Measurements from ENCODE around the gene STKLD1.

Gene STKLD1

DNA sequence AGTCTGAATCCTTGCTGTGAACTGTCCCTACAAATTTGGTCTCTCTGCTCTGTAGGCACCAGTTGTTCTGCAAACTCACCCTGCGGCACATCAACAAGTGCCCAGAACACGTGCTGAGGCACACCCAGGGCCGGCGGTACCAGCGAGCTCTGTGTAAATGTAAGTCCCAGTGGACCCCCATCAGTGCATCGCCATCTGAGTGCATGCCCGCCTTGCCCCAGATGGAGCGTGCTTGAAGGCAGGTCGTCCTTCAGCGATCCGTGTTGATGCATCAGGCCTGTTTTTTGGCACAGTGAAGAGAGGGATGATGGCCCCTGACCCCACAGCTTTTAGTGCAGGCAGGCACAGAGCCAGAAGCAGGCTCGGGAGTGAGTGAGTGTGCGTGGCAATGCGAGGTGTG, 18.5 kb upstream of the STKLD1 start:
- no peaks in the 10 kb centered on the region for H3K9me3 ChIP-seq (ENCODE audit: insufficient read depth, low read depth, low read length)
- H3K4me3 ChIP-seq (ENCODE audit: low read length, poor library complexity, severe bottlenecking) = peak overlapping the region; percentile 94
- peaks cover 35% of the 10 kb centered on the region; the same call in 1 of the 2 replicates for H3K36me3 ChIP-seq (ENCODE audit: insufficient read depth, low read length)
- peaks cover 49% of the 10 kb centered on the region for H3K79me2 ChIP-seq (ENCODE audit: insufficient read depth, low read length)
- peaks cover 20% of the 10 kb centered on the region for H4K20me1 ChIP-seq (ENCODE audit: insufficient read depth, low read length, poor library complexity, severe bottlenecking)
- H3K9me2 ChIP-seq (replicated peaks; ENCODE audit: low read depth, low read length) = no peaks in the 10 kb centered on the region
- TF ChIP-seq EZH2phosphoT487 (IDR thresholded peaks at IDR 0.05; ENCODE audit: borderline replicate concordance) = no peak
- TF ChIP-seq, protein P1, sequence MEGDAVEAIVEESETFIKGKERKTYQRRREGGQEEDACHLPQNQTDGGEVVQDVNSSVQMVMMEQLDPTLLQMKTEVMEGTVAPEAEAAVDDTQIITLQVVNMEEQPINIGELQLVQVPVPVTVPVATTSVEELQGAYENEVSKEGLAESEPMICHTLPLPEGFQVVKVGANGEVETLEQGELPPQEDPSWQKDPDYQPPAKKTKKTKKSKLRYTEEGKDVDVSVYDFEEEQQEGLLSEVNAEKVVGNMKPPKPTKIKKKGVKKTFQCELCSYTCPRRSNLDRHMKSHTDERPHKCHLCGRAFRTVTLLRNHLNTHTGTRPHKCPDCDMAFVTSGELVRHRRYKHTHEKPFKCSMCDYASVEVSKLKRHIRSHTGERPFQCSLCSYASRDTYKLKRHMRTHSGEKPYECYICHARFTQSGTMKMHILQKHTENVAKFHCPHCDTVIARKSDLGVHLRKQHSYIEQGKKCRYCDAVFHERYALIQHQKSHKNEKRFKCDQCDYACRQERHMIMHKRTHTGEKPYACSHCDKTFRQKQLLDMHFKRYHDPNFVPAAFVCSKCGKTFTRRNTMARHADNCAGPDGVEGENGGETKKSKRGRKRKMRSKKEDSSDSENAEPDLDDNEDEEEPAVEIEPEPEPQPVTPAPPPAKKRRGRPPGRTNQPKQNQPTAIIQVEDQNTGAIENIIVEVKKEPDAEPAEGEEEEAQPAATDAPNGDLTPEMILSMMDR (conservative IDR thresholded peaks at IDR 0.05; ENCODE audit: low read length) = no peak
- H3K4me2 ChIP-seq (ENCODE audit: low read depth, low read length, poor library complexity, severe bottlenecking) = peak overlapping the region; percentile 85
- H3K4me1 ChIP-seq (ENCODE audit: insufficient read depth, low read length, poor library complexity, severe bottlenecking) = peaks cover 8% of the 10 kb centered on the region
- H2AFZ ChIP-seq (ENCODE audit: low read length) = no peak overlapping the region
- H3K27me3 ChIP-seq (ENCODE audit: insufficient read depth, low read length, poor library complexity, severe bottlenecking) = no peaks in the 10 kb centered on the region
- peak overlapping the region; percentile 80 for H3K9ac ChIP-seq (ENCODE audit: low read depth, low read length, poor library complexity, severe bottlenecking)
- H3F3A ChIP-seq (ENCODE audit: low read depth) = no peaks in the 10 kb centered on the region

DNA sequence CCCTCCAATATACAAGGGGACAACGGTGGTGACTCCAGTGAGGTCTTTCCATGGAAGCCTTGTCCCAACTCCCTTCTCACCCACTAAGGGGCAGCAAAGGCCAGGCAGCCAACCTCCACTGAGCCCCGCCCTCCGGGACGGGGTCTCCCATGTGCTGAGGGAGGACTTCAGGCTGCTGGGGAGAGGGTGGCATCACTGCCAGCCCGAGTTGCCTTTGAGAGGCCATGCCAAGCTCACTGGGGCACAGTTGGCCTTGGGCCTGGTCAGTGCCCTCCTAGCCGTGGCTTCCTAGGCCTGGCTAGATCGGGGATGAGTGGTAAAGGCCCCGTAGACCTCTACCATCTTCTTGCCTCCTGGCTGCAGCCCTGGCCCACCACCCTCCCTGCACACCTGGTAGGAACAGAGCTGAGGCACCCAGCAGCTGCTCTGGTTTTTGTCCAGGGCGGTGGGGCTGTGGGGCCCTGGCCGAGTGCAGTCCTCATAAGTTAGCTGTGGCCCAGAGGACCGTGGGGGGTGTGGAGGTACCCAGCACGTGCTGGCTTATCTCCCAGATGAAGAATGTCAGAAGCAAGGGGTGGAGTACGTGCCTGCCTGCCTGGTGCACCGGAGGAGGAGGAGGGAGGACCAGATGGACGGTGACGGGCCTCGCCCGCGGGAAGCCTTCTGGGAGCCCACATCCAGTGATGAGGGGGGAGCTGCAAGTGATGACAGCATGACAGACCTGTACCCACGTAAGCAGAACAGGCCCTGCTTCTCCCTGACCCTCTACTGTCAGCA, 16.6 kb upstream of the STKLD1 start:
- H2AFZ ChIP-seq (ENCODE audit: low read length) = no peak overlapping the region
- H3K4me3 ChIP-seq (ENCODE audit: low read length, poor library complexity, severe bottlenecking) = no peak overlapping the region
- H3K9me3 ChIP-seq (ENCODE audit: insufficient read depth, low read depth, low read length) = no peaks in the 10 kb centered on the region
- H4K20me1 ChIP-seq (ENCODE audit: insufficient read depth, low read length, poor library complexity, severe bottlenecking) = peaks cover 30% of the 10 kb centered on the region
- H3K9ac ChIP-seq (ENCODE audit: low read depth, low read length, poor library complexity, severe bottlenecking) = no peak overlapping the region
- no peaks in the 10 kb centered on the region for H3F3A ChIP-seq (ENCODE audit: low read depth)
- H3K4me1 ChIP-seq (ENCODE audit: insufficient read depth, low read length, poor library complexity, severe bottlenecking) = peaks cover 8% of the 10 kb centered on the region
- H3K79me2 ChIP-seq (ENCODE audit: insufficient read depth, low read length) = peaks cover 54% of the 10 kb centered on the region
- H3K9me2 ChIP-seq (replicated peaks; ENCODE audit: low read depth, low read length) = no peaks in the 10 kb centered on the region
- H3K4me2 ChIP-seq (ENCODE audit: low read depth, low read length, poor library complexity, severe bottlenecking) = no peak overlapping the region
- no peaks in the 10 kb centered on the region for H3K27me3 ChIP-seq (ENCODE audit: insufficient read depth, low read length, poor library complexity, severe bottlenecking)
- peaks cover 50% of the 10 kb centered on the region; the same call in 1 of the 2 replicates for H3K36me3 ChIP-seq (ENCODE audit: insufficient read depth, low read length)
- no peak for TF ChIP-seq EZH2phosphoT487 (IDR thresholded peaks at IDR 0.05; ENCODE audit: borderline replicate concordance)
- TF ChIP-seq, protein P1 (conservative IDR thresholded peaks at IDR 0.05; ENCODE audit: low read length) = peak; percentile 63

DNA sequence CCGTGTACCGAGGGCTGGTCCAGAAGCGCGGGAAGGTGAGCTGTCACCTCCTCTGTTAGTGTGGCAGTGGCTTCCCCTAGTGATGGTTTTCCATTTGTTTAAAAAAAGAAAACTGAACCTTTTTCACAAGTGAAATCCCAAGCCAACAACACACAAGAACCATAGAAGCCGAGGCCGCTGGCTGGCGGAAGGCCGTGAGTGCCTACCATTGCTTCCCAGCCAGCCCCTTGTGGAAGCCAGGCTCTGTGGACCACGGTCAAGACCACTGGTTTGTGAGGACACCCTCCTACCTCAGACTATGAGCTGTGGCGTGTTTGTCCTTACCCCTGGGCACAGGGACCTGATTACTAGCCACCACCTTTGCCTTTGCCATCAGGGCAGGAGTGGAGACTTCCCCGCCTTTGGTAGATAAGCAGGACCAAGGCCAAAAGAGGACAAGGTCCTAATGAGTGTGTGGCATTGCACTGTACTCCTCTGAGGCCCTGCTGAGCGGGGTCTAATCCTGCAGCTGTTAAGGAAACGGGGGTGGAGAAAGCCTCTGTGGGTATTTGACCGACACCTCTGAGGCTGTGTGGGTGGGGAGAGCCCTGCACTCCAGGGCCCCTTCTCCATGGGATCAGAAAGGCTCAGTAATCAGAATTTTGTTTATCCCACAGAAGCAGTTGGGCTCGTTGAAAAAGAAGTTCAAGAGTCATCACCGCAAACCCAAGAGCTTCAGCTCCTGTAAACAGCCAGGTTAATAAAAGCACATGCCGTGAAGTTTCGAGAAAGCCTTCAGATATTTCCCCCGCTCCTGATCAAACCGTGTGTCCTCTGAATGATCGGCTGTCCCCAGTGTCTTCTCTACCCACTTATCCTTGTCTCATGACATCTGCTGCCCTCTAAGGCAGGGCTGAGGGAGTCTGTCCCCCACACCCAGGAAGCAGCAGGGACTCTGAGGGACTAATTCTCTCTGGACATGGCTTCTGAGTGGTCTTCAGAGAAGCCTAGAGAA, 15.5 kb upstream of the STKLD1 start:
- Histone ChIP-seq H3K9me3 (ENCODE audit: insufficient read depth, low read depth, low read length) (no peaks in the 10 kb centered on the region), H3K79me2 (ENCODE audit: insufficient read depth, low read length) (peaks cover 54% of the 10 kb centered on the region), H3F3A (ENCODE audit: low read depth) (no peaks in the 10 kb centered on the region), H3K4me3 (ENCODE audit: low read length, poor library complexity, severe bottlenecking) (no peak overlapping the region), H3K27me3 (ENCODE audit: insufficient read depth, low read length, poor library complexity, severe bottlenecking) (no peaks in the 10 kb centered on the region), H3K9me2 (replicated peaks; ENCODE audit: low read depth, low read length) (no peaks in the 10 kb centered on the region), H3K36me3 (ENCODE audit: insufficient read depth, low read length) (peaks cover 61% of the 10 kb centered on the region; the same call in 1 of the 2 replicates), H2AFZ (ENCODE audit: low read length) (no peak overlapping the region), H3K9ac (ENCODE audit: low read depth, low read length, poor library complexity, severe bottlenecking) (no peak overlapping the region), H3K4me1 (ENCODE audit: insufficient read depth, low read length, poor library complexity, severe bottlenecking) (peaks cover 6% of the 10 kb centered on the region), H3K4me2 (ENCODE audit: low read depth, low read length, poor library complexity, severe bottlenecking) (no peak overlapping the region), H4K20me1 (ENCODE audit: insufficient read depth, low read length, poor library complexity, severe bottlenecking) (peaks cover 35% of the 10 kb centered on the region)
- no peak for TF ChIP-seq EZH2phosphoT487 (IDR thresholded peaks at IDR 0.05; ENCODE audit: borderline replicate concordance)
- TF ChIP-seq, protein P1 (conservative IDR thresholded peaks at IDR 0.05; ENCODE audit: low read length) = no peak

Measured in Loucy (cell line).